Mesenteric fat pad (tissue), 1 donor: ENCODE data around the gene GEMIN8. TPM values are rescaled to one million over a fixed set of nuclear protein-coding genes. Genes with fewer than 3 reads are reported as not detected.

Experiments
- total RNA-seq: library from RNA; stranded (reverse); fragmentation: NEBNext Ultra II Directional; extraction: Animal tissue kit (Norgen Biotek cat#: 25700); gene quantifications from one replicate; pipeline ENCODE4 v1.2.1, GENCODE V29; 2021
- donor health status: DM: yes; HTN: yes; CAD: no.

The GEMIN8 gene
- total RNA-seq, 1 donor from 2014 or later = 16.3 TPM

Other genes with a start within 250 kb of the GEMIN8 start
- 2.3 TPM for gene GPM6B, start 212.8 kb downstream of the GEMIN8 start, total RNA-seq